Mesenteric fat pad (tissue), 1 donor: ENCODE measurements around the gene CLSTN1. TPM values are rescaled to one million over a fixed set of nuclear protein-coding genes. Genes with fewer than 3 reads are reported as not detected.
"Not testable (repeated sequence)": the region's sequence is repeated elsewhere in the genome, so short reads cannot be mapped to it uniquely, and the experiment has no call there.

ENCODE experiments used
- DNase-seq: peaks from one replicate; pipeline ENCODE4 v3.0.0-alpha.2; 2020; ENCODE audit warnings: low spot score
- total RNA-seq: library from RNA; stranded (reverse); fragmentation: NEBNext Ultra II Directional; extraction: Animal tissue kit (Norgen Biotek cat#: 25700); gene quantifications from one replicate; pipeline ENCODE4 v1.2.1, GENCODE V29; 2021
- donor health status: DM: yes; HTN: yes; CAD: no.

Gene CLSTN1
- total RNA-seq, 1 donor from 2014 or later: 43.6 TPM

DNA sequence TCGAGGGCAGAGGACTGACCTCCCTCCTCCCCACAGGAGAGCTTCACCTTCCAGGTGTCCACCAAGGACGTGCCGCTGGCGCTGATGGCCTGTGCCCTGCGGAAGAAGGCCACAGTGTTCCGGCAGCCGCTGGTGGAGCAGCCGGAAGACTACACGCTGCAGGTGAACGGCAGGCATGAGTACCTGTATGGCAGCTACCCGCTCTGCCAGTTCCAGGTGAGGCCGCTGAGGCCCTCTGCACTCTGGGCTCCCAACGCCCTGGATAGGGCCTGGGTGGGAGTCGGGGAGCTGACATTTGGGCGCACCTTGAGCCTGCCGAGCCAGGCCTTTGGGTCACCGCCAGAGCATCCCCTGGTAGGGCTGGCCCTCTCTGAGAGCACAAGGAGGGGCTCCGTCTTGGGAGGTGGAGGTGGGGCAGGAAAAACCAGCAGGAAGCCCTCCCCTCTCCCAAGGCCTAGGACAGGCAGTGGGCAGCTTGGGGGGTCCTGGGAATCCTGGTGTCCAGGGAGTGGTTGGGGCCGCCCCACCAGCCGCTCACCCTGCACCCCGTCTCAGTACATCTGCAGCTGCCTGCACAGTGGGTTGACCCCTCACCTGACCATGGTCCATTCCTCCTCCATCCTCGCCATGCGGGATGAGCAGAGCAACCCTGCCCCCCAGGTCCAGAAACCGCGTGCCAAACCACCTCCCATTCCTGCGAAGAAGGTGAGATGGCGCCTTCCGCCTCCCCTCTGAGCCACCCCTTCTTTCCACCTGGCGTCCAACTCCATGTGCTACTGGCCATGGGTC lies 107.2 kb downstream of the CLSTN1 start:
- DNase-seq: no peak

DNA sequence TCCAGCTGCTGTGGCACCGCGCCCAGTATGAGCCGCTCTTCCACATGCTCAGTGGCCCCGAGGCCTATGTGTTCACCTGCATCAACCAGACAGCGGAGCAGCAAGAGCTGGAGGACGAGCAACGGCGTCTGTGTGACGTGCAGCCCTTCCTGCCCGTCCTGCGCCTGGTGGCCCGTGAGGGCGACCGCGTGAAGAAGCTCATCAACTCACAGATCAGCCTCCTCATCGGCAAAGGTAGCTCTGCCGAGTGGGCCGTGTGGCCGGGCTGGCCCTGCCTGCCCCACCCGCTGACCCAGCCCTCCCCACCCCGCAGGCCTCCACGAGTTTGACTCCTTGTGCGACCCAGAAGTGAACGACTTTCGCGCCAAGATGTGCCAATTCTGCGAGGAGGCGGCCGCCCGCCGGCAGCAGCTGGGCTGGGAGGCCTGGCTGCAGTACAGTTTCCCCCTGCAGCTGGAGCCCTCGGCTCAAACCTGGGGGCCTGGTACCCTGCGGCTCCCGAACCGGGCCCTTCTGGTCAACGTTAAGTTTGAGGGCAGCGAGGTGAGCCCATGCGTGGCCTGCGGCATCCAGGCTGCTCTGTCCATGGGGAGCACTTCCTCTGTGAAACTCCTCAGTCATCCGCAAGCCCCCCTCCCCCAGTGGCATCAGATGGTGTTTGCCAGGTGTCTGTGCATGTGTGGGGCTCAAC lies 108.1 kb downstream of the CLSTN1 start:
- no peak for DNase-seq

DNA sequence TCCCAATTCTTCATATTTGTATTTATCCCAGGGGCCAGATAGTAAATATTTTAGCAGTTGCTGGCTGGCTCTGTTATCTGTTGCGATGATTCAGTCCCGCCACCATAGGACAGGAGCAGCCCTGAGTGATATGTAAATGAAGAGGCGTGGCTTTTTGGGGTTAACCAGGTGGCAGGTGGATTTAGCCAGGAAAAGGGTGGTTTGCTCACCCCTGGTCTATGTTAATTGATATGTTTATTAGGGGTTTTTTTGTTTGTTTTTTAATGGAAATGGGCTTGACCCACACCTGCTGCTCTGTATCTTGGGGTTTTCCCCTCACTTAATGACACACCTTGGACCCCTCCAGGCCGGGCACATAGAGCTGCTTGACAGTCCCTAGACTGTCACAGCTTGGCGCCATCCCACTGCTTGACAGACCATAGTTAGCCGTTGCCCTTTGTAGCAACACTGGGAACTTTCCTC lies 109.5 kb downstream of the CLSTN1 start:
- no peak for DNase-seq

DNA sequence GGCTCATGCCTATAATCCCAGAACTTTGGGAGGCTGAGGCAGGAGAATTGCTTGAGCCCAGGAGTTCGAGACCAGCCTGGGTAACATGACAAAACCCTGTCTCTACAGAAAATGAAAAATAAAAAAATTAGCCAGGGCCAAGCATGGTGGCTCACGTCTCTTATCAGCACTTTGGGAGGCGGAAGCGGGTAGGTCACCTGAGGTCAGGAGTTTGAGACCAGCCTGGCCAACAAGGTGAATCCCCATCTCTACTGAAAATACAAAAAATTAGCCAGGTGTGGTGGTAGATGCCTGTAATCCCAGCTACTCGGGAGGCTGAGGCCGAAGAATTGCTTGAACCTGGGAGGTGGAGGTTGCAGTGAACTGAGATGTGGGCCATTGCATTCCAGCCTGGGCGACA lies 111.0 kb downstream of the CLSTN1 start:
- DNase-seq: not testable (repeated sequence)

DNA sequence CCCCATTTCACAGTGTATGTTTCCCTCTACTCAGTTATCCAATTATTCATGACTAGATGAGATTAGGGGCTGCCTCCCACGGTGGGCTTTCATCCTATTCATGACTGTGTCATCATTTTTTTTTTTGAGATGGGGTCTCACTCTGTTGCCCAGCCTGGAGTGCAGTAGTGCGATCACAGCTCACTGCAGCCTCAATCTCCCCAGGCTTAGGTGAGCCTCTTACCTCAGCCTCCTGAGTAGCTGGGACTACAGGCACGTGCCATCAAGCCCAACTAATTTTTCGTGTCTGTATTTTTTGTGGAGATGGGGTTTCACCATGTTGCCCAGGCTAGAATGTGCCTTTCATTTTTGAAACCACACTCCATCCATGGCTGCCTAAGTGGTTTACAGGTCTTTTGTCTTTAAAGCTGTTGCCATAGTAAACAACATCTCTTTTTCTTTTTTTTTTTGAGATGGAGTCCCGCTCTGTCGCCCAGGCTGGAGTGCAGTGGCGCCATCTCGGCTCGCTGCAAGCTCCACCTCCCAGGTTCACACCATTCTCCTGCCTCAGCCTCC lies 112.2 kb downstream of the CLSTN1 start:
- no peak for DNase-seq

DNA sequence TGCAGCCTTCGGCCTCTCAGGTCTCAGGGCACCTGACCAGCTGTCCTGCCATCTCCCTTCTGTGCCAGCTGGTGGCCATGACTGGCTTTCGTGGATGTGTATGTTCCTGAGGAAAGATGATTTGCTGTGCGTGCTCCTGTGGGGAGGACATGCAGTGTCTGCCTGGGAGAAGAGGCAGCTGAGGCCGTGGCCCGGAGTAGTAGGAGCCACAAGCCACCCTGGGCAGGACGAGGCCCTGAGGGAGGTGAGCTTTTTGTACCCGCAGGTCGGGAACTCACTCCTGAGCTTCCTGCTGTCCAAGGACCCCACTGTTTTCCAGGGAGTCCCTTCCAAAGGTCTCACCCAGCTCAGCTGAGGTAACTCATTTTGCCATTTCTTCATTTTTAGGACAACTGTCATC lies 113.7 kb downstream of the CLSTN1 start:
- DNase-seq: no peak

DNA sequence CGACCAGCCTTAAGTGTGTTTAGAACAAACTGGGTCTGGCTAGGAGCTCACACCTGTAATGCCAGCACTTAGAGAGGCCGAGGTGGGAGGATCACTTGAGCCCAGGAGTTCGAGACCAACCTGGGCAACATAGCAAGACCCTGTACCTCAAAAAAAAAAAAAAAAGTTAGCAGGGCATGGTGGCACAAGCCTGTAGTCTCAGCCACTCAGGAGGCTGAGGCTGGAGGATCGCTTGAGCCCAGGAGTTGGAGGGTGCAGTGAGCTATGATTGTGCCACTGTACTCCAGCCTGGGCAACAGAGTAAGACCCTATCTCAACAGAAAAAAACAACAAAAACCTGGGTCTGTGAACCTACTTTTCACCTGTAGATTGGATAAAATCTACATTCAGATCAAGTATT lies 117.6 kb downstream of the CLSTN1 start:
- no peak for DNase-seq

DNA sequence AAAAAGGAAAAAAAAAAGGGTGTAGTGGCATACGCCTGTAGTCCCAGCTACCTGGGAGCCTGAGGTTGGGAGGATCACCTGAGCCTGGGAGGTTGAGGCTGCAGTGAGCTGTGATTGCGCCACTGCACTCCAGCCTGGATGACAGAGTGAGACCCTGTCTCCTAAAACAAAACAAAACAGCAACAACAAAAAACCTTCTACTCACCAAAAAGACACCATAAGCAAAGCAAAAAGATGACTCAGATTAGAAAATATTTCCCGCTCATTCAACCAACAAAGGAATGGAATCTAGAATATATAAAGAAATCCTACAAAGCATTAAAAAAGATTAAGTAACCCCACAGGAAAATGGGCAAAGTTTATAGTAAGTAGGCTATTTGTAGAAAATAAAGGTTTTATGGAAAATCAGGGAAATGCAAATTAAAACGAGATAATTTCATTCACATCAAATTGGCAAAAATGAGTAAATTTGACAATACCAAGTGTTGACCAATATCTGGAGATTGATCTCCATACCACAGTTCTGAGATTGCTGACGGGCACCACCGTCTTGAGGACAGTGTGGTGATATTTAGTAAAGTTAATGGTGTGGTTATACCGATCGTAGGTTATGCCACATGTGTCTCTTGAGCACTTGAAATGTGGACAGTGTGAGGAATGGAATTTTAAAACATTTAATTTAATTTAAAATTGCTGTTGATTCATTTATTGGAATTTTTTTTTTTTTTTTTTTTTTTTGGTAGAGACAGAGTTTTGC lies 118.2 kb downstream of the CLSTN1 start:
- DNase-seq: no peak

DNA sequence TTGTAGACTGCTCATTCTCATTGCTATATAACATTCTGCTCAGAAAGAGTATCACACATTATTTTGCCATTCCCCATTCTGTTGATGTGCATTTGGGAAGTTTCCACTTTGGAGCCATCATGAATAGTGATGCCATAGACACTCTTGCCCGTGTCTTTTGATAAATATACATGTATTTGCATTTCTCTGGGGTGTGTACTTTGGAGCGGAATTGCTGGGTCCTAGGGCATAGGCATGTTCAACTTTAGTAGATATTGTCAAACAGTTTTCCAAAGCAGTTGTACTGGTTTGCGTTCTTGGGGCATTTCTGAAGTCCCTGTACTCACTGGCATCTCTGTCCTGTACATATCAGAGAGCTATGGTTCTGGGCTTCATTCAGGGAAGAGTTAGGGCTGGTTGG lies 120.1 kb downstream of the CLSTN1 start:
- no peak for DNase-seq

DNA sequence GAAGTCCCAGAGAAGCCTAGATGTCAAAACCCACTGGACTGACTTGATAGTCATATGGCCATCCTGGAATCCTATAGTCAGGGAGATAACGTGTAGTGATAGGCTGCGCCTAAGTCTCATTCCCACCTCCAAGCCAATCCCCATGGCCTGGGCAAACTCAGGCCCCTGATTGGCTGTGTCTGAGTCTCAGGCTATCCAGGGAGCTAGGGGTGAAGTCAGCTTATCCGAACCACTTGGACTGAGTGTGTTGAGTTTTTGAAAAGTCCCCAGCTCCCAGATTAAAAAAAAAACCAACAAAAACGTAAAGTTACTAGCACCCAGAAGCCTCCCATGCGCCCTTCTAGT lies 120.6 kb downstream of the CLSTN1 start:
- no peak for DNase-seq

DNA sequence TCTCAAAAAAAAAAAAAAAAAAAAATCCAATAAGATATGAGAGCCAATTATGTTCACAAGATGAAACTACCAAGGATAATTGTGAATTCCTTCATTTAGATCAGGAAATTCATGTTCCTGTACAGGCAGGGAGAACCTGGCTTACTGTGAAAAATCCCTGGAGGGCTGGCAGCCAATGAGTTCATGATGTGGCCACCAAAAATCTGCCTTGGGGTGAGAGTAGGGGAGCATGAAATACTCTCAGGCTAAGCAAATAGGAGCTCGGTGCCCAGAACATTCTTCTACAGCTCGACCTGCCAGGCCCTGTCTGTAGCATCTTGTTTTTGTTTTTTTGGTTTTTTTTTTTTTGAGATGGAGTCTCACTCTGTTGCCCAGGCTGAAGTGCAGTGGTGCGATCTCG lies 122.1 kb downstream of the CLSTN1 start:
- DNase-seq: no peak

DNA sequence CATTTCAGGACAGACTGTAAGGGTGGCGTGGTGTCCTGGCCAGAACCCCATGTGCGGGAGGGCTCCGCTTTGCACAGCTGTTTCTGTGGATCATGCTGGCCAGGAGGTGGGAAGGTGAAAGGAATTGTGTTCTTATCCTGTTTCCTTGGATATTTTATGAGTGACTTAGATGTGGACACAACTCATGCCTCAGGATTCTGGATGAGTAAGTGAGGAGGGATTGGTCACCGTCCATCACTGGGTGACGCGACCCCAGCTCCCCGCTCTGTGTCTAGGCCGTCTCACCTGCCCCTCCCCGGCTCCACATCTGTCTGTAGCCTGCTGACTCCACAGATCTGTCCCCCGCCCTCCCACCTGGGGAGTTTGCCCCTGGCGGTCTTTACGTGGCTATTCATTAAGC lies 123.4 kb downstream of the CLSTN1 start:
- DNase-seq: no peak

DNA sequence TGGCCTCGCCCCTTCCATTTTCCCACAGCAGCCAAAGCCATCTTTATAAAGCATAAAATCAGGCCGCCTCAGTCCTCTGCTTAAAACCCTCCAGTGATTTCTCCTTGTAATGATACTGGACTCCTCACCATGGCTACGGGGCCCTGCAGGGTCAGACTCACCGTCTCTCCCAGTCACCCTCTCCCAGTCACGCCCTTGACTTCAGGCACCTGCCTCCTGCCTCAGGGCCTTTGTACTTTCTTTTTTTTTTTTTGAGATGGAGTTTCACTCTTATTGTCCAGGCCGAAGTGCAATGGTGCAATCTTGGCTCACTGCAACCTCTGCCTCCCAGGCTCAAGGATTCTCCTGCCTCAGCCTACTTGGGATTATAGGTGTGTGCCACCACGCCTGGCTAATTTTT lies 124.4 kb downstream of the CLSTN1 start:
- DNase-seq: no peak

DNA sequence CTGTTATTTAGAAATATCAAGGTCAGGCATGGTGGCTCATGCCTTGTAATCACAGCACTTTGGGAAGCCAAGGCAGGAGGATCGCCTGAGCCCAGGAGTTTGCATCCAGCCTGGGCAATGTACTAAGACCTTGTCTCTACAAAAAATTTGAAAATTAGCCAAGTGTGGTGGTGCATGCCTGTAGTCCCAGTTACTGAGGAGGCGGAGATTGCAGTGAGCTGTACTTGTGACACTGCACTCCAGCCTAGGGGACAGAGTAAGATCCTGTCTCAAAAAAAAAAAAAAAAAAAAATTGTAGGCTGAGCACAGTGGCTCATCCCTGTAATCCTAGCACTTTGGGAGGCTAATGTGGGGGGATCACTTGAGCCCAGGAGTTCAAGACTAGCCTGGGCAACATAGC lies 127.0 kb downstream of the CLSTN1 start:
- DNase-seq: no peak

DNA sequence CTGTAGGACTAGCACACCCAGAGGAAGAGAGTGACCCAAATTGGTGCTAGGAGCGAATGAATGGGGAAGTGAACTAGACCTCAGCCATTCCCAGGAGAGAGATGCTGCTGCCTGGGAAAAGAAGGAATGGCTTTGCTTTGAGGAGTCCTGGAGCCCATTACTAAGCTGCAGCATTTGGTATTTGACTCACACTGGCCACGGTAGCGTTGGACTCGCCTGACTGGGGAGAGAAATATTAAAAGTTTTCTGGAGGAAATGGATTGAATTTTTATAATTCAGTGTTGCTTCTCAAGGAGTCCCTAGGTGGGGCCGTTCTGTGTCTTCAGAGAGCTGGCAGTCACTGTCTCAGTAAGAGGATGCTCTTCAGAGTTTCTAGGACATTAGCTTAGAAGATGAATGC lies 132.1 kb downstream of the CLSTN1 start:
- no peak for DNase-seq

DNA sequence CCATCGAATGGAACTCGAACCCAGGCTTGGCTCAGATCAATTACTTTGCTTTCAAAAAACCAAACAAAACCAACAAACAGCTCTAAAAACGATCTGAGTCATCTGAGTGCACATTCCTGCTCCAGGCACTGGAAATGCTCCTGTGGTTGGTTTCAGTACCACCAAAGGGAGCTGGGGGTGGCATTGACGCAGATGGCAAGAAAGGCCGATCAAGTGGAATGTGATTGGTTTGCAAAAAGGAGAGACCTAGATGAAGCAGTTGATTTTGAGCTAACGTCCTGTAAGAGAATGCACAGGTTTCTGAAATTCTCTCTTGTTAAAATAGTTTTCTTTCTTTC lies 132.7 kb downstream of the CLSTN1 start:
- DNase-seq: no peak

DNA sequence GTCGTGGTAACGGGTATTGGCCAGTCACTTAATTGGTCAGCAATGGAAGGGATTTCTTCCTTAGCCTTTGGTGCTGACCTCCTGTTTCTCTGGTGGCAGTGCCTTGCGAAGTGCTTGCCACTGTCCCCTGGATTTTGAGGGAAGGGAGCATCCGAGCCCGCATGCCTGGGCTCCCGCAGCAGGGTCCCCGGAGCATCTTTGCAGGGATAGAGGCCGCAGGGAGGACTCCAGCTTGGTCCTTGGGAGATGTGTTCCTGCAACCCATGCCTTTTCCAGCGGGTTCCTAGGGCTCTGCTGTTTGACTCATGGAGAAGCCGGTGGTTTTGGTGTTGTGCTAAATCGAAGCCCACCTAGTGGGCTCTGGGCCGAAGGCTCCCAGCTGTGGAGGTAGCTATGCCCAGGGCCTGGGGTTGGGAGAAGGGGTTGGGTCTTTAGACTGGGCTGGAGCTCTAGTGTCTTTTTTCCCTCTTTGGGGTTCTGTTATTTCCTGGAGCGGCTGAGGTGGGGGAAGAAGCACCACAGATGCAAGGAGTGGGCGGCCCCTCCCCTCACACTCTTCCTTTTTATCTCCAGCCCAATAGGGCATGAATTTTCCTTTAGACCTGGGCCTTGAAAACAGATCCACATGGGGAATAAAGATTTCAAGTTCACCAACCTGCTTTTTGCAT lies 133.2 kb downstream of the CLSTN1 start:
- DNase-seq: no peak

DNA sequence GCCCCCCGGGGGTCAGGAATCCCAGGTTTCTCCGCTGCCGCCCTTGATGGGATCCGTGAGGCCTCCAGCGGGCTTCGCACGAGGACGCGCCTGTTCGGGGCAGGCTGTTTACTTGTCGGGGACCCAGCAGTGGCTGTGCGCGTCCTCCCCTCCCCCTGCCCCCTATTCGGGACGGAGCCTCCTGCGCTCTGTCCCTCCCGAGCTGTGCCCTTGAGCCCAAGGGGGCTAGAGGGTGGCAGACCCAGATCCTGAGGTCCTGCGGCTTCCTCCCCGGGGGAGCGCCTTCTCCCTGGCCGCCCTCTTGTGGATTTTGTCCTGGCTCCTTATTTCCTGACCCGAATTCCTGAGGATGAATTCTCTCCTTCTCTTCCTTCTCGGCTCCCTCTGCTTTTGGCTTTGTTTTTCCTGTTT lies 133.8 kb downstream of the CLSTN1 start:
- DNase-seq: no peak

DNA sequence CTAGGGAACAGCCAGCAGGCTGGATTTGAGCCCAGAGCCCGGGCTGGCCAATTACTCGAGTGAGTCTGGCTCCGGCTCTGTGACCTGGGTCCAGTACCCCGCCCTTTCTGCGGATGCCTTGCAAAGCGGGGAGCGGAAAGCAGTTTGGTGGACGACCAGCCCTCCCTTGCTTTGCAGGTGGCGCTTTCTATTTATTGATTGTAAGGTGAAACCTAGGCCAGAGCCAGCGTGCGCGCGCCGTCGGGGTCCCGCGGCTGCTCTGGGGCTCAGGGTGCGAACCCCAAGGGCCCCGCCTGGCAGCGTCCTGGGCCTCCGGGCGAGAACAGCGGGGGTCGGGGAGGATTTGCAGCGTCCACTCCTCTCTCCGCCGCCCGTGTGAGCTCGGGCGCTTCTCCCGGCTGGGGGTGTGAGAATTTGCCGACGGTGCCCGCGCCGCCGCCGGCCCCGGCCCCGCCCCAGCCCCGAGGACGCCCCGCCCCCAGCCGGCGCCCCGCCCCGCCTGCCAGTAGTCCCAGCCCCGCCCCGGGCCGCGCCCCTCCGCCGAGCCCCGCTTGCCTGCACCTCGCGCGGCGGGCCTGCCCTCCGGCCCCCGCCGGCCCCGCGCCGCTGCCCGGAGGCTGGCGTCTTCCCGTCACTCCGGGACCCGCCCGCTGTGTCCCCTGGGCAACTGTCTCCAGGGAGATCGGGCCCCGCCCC lies 134.6 kb downstream of the CLSTN1 start:
- peak; percentile 95 for DNase-seq

DNA sequence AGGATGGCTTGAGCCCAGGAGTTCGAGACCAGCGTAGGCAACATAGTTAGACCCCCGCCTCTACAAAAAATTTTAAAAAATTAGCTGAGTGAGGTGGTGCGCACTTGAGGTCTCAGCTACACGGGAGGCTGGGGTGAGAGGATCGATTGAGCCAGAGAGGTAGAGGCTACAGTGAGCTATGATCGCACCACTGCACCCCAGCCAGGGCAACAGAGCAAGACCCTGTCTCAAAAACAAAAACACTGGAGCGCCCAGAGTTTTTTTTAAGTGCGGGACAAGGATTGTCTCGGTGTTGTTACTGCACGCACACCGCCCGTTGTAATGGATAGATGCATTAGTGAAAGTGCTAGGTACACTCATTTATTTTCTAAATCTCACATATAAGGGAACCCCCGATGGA lies 135.2 kb downstream of the CLSTN1 start:
- DNase-seq: no peak
